ENCODE results near the gene ADGRB2.

ADGRB2 gene

DNA sequence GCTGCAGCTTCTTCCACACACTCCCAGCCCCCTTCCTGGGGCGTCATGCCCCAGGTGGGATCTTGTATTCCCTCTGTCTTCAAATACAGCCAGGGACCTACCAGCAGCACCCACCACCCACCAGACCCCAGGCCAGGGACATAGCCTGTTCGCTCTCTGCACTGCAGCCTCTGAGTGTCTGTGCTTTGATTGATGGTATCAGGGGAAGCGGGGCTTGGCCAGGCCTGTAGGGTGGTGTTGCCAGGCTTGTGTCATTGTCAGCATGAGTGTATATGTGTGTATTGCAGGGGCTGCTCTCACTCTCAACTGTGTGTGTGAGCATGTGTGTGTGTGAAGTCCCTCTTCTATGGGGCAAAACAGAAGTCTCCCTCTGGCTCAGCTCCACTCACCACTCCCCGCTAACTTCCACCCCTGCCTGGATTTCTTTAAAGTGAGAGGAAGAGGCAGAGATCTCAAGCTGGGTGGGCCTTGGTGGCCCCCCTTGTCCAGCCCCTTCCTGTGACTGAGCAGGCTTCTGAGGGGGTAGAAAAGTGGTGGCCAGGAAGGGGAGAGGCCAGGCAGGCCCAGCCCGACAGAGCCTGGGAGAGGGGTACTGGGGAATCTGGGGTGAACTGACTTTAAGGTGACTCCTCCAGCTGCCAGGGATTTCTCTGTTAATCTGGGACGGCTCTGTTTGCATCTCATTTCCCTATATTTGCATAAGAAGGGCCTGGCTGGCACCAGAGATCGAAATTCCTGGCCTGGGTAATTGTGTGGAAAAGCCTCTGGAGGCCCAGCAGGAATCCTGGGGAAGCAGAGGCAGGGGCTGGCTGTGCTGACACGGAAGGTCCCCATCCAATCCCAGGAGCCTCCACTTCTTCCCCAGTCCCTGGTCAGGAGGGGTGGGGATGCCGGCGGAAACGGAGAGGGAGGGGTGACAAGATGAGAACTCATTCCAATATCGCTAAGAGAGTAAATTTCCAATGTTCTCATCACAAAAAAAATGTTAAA lies 18.6 kb upstream of the ADGRB2 start:
- DNase-seq: no peak

DNA sequence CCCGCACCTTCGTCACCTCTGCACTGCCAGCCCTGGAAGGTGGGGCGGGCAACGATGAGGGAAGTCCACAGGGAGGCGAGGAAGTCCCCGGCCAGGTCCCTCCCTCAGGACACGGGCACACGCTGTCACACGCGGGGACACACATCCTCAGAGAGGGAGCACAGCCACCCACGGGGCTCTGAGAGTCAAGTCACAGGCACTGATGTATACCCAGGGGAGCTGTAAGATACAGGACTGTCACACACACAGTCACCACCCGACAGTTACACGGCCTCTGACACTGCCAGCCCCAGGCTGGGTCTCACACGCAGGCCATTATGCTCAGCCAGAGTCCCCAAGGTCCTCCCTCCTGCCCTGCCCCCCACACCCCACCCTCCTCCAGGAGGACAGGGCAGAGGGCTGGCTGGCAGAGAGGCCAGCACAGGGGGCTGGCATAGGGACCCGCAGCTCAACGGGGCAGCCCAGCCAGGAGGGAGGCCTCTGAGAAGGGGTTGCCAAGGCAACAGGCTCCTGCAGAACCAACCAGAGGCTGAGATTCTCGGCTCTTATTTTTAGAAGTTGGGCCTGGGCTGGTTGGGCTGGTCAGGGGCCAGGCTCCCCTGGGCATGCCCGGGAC lies 17.7 kb upstream of the ADGRB2 start:
- DNase-seq: no peak

DNA sequence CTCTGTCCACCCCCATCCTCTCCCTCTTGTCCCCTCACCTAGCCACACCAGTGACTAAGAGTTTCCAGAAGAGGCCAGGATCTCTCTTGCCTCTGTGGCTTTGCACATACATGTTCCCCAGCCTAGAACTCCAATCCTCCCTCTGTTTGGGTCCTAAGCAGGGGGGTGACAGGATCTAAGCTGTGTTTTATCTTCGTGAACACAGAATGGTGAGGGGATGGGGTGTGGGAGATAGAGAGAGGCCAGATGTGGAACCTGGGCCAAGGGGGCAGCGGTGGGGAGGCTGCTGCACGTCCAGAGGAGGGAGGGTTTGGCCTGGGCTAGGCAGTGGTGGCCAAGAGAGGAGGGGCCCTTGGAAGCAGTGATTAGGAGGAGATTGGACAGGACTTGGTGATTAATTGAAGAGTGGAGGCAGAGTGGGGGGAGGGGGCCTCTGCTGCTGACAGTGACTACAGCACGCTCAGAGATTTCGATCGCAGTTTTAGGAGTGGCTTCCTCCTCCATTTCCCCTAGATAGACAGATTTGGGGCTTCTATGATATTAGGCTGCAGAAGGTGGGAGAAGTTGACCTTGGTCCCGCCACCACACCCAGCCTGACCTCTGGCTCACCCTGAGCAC lies 17.1 kb upstream of the ADGRB2 start:
- DNase-seq: no peak

DNA sequence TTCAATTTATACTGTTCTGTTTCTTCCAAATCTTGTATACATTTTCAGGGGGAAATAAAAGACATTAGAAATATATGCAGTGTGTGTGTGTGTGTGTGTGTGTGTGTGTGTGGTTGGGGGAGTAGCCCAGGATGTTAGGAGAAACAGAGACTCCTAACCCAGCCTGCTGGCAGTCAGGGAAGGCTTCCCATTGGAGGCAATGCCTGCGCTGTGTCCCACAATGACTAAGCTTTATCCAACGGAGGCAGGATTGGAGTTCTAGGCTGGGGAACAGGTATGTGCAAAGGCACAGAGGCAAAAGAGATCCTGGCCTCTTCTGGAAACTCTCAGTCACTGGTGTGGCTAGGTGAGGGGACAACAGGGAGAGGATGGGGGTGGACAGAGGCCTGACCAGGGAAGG lies 16.5 kb upstream of the ADGRB2 start:
- DNase-seq: no peak

DNA sequence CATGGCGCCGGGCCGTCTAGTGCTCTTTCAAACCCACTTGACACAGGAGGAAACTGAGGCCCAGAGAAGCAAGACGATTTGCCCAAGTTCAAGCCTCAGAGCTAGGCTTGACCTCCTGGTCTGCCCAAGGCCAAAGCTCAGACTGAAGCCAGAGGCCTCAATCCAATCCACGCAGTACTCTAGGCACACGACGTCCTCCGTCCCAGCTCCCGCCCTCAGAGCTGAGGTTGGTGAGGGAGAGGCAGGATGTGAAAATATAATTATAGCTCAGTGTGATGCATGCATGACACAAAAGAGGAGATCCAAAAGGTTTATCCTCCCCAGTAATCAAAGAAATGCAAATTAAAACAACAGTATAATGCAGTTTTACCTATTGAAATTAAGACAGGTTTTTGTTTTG lies 15.5 kb upstream of the ADGRB2 start:
- no peak for DNase-seq

DNA sequence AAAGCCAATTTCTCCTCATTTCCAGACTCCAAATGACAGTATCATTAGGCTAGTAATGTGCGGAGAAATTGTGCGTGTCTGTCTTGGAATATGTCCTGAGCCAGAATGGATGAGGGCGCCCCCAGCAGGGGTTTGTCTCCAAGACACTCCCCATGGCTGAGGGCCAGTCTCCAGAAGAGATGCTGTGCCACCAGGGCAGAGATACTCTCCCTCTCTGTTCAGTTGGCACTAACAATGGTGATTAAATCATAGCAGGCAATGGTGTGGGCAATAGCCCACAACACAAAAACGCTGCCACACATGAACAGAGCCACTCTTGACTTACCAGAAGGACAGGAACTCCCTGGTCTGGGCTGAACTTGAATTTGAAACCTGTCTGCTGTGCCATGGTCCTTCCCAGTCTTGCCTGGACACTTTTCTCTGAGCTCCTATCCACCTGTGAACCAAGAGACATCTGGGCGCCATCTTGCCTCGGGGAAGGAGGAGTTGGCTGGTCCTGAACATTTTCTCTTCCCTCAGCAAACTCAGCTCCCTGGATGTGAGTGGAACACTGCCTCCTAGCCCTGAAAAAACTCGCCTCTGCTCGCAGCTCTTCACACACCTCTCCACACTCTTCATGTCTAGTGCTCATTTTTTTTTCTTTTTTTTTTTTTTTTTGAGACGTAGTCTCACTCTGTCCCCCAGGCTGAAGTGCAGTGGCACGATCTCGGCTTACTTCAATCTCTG lies 14.8 kb upstream of the ADGRB2 start:
- DNase-seq: no peak

DNA sequence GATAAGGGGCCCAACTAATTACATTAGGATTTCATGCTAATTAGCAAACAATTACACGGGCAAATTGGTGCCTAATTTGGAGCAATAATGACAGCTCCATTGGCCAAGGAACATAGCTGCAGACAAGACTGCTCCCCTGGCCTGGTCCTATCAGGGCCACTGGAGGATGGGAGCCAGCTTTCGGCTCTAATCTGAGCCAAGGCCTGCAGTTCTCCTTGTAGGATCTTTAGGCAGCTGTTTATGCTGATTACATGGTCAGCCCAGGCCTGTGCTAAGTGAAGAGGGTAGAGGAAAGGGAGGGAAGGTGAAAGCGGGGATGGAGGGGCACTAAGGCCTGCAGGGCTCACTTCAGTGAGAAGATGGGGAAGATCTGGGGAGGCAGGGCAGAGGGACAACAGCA lies 12.4 kb upstream of the ADGRB2 start:
- no peak for DNase-seq

DNA sequence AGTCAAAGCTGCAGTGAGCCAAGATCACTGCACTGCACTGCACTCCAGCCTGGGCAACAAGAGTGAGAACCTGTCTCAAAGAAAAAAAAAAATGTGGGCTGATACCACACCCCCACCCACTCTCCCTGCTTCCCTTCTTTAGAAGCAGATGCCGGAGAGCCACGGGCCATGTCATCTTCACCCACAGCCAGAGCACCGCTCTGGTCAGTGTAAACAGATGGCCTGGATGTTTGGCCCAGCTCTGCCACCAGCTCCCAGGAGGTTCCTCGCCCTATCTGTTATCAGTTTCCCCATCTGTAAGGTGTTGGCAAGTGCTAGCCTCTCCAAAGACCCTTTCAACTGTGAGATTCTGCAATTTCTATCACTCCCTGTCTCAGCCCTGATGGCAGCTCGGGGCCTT lies 11.9 kb upstream of the ADGRB2 start:
- no peak for DNase-seq

DNA sequence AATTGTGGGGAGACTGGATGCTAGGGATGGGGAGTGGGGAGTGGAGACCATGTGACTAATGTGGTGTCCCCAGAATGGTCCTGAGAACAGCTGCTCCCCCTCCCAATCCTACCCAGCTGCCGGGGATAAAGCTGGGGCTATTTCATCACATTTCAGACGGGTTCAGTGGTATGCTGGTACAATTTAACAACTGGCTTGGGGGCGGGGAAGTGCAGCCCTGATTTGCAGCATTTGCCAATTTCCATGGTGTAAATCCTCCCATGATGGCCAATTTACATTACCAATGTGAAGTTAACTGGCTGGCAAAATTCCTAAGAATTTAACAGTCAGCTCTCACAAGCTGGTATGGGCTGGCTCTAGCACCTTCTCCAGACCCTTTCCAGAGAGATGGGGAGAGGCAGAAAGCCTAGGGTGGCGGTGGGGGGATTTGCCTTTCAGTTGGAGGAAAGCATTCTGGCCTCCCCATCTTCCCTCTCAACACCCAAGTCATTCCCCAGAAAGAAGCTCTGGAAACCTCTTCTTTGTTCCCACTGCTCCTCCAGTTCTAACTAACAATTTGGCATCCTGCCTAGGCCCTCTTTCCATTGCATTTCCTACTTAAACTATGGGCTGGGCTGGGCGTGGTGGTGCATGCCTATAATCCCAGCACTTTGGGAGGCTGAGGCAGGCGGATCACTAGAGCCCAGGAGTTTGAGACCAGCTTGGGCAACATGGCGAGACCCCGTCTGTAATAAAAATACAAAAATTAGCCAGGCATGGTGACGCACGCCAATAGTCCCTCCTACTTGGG lies 11.3 kb upstream of the ADGRB2 start:
- no peak for DNase-seq

DNA sequence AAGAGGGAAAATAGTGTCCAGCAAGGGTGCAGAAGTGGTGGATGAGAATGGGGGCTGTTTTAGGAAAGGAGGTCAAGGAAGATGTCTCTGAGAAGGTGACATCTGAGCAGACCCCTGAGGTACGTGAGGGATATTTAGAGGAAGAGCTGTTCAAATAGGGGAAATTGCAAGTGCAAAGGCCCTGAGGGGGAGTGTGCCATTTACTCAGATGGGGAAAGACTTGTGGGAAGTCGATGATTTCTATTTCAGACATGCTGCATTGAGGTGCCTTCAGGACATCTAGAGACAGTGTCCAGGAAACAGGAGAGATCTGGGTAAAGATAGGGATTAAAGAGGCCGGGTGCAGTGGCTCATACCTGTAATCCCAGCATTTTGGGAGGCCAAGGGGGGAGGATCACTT lies 10.4 kb upstream of the ADGRB2 start:
- no peak for DNase-seq

DNA sequence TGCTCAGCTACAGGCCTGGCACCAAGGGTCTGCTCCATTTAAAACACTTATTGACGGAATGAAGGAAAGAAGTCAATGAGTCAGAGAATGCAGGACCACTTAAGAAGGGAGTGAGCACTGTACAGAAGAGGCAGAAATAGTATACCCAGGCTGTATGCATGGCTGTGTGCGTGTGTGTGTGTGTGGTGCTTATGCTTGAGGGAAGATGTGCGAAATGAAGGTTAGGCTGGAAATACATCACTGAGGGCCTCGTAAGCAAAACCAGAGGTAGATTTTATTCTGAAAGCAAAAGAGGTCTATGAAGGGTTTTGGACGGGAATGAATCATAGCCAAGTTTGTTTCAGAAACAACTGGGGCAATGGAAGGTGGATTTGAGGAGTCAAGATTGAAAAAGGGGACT lies 9.7 kb upstream of the ADGRB2 start:
- DNase-seq: no peak

DNA sequence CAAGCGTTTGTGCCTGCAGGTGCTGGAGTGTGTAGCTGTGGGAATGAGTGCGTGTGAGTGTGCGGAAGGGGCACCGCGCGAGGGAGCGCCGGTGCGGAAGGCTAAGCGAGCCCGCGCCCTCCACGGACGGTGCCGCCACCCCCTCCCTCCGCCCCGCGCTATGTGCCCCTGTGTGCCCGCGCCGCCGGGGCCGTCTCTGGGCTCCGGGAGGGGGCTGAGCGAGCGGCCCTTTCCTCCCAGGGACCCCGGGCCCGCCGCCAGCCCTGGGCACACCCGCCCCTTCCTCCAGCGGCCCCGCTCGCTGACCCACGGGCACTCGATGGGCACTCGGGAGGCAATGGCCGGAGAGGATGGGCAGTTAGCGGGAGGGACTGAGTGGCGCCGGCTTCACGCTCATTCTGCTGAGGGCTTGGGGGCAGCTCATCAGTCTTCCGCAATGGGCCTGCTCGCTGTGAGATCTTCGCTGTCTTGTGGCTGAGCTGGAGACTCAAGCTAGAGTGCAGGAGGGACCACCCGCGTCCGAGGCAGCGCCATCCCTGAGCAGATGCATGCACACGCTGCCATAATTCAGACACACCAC lies 8.6 kb upstream of the ADGRB2 start:
- DNase-seq: no peak

DNA sequence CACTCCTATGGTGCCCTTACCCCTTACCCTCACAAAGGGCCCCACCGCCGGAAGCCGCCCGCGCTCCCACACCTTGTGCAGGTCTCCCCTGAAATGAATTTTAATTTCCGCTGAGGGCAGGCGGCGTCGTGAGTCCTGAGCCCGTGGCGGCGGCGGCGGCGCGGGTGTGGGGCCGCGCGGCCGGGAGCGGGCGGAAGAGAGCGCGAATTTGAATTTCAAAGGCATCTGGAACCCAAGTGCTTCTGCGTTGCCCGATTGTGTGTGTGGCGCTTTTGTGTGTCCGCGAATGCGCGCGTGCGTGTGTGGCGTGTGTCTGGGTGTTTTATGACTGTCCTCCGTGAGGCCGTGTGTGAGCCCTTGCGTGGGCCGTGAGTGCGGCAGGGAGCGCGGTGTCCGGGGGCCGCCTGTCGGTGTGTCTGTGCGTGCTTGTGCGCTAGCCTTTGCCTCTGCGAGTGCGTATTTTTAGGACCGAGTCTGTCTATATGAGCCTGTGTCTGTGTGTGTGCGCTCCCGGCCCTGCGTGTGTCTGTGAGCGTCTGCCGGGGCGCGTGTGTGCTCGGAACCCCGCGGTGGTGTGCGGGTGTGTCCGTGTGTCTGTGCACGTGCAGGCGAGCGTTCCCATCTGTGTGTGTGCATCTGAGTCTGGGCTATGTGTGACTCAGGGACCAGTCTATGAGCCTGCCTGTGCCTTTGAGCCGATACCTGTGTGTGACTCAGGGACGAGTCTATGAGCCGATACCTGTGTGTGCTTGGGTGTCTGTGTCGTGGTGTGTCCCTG lies 7.9 kb upstream of the ADGRB2 start:
- DNase-seq: no peak

DNA sequence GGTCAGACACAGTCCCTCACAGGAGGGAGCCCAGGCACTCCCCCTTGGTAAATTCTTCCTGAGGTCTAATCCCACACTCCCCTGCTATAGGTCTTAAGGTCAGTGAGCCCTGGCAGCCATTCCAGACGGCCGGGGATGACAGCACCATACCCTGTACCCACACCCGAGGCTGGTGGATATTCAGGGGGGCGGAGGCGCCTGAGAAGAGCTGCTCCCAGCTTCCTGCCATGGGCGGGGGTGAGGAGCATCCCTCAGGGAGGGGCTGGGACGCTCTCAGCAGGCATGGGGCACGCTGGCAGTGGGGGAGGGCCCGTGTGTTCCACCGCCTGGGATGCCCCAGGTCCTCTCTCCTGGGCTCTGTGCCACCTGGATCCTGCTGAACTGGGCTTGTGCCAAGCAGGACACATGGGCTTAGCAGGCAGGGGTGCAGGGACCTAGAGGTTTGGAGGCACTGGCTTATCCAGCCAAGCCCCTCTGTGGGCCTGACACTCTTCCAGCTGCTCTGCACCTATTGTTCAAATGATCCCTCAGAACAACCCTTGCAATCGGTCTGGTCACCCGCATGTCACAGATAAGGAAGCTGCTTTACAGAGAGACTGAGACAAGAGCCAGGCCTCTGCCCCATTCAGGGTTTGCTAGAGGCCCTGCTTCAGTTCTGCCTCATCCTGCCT lies 5.7 kb upstream of the ADGRB2 start:
- DNase-seq: no peak

DNA sequence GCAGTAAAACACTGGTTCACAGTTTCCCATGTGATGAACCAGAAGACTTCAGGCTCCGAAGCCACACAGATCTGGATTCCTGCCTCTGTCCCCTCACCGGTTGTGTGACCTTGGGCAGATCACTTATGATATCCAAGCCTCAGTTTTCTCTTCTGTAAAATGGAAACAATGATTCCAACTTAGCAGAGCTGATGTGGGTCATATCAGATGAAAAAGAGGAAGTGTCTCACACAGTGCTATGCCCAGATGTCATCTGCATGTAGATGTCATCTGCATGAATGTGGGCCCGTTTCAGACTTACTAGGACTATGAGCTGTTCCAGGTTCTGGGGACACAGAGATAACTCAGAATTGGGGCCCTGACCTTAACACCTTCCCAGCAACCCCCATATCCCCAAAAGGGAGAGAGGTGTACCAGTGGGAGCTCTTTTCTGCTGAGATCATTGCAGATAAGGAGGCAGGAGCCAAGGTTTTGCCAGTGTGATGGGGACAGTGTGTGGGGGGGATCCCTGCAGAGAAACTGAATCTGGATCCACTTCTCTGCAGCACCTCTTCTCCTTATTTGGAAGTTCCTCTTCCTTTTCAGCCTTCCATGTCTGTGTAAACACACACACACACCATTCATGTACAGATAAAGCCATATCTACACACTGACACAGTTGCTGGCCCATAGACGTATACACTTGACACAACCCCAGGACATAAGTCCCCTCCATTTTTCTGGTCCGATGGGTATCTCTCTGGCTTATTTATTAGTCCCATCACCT lies 5.0 kb upstream of the ADGRB2 start:
- DNase-seq: no peak

DNA sequence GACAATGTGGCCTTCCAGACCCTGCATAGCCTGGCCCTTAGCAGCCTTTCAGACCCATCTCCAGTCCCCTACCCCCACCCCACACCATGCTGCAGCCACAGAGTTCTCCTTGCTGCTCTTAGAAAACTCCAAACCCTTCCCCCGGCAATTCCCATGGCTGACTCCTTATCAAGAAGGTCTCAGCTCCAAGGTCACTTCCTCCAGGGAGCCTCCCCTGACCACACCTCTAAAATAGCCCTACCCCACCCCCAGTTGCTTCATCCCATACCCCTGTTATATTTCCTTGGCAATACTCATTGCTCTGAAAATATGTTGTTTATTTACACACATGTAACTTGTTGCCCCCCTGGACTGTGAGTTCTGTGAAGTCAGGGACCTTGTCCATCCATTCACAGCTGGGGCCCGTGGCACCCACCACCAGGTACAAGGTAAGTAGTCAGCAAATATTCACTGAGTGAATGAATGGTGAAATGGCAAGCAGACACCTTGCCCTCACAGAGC lies 4.3 kb upstream of the ADGRB2 start:
- no peak for DNase-seq

DNA sequence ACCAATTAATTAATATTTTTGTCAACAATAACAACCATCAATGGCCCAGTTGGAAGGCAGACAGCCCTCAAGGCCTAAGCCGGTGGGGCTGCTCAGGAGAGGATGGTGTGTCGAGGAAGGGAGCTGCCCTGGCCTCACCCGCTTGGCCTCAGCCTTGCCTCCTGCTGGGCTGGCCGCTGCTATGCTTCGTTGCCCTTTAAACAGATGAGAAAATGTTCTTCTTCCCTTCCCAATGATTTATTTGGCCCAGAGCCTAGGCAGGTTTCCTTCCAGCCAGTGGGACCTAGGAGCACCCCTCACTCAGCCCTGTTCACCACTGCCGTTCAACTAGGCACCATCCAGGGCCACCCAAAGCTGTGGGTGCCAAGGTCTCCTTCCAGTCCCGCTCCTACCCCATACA lies 3.1 kb upstream of the ADGRB2 start:
- DNase-seq: no peak

DNA sequence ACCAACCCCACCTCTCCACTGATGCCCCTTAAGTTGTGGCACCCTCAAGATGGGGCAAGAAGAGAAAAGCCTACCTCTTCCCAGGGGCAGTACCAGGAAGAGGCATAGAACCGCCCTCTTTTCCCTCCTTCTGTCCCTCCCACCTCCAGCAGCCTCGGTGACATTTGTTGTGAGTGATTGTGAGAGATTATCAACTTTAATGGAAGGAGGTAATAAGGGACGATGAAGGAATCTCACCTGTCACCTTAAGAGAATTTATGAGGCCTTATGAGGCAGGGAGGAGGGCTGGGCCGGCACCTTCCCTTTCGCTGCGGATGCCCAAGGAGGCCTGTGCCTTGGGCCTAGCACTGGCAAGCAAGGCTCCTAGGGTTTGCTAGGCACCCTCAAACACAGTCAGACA lies 1.4 kb upstream of the ADGRB2 start:
- no peak for DNase-seq

DNA sequence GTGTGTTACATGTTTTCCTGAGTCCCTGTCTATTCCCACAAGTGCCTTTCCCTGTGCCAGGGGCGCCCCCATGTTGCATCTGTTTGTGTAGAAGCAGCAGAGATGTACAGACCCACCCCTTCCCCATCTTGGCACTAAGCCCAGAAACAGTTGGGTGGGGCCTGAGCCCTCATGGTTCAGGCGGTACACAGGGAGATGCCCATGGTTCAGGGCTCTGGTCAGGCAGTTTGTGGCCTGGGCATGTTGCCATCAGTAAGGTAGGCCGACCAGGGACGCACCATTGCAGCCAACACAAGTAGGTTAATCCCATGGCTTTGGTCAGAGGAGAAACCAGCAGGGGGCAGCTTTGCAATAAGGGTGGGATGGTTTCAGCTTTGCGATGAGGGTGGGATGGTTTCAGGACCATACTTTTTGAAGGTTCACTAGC lies 914 bp upstream of the ADGRB2 start:
- DNase-seq: no peak
